NCI-H82 (cell line): ENCODE results near the gene PALS1.
"Not testable (repeated sequence)": the region's sequence is repeated elsewhere in the genome, so short reads cannot be mapped to it uniquely, and the experiment has no call there.

Source experiments
- DNase-seq: peaks from one replicate; lab custom pipeline; 2025; lab: John Stamatoyannopoulos, UW

PALS1 gene

DNA sequence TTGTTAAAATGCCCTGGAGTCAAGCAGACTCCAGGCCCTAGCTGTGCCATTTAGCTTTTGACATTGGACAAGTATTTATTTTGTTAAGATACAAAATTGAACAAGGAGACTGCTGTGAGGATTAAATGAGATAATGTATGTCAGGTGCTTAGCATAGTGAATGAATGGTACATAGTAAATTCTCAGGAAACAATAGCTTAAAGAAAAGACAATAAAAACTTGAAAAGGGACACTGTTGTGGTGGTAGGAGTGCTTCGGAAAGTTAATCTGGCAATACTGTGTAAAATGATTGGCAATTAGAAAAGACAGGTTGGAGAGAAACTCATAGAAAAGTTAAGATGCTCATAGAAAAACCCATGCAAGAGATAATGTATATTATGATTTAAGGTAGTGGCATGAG lies 19.7 kb downstream of the PALS1 start:
- no peak for DNase-seq

- no peak for DNase-seq
Observed at GRCh38 chr14:67263499-67264149, 22.4 kb downstream of the PALS1 start.

GRCh38 chr14:67265131-67265530 lies 23.9 kb downstream of the PALS1 start:
- DNase-seq, result no peak

- no peak for DNase-seq
Observed at GRCh38 chr14:67267576-67268328, 26.5 kb downstream of the PALS1 start.

- DNase-seq, result no peak
Observed at GRCh38 chr14:67268426-67269150, 27.4 kb downstream of the PALS1 start.

DNA sequence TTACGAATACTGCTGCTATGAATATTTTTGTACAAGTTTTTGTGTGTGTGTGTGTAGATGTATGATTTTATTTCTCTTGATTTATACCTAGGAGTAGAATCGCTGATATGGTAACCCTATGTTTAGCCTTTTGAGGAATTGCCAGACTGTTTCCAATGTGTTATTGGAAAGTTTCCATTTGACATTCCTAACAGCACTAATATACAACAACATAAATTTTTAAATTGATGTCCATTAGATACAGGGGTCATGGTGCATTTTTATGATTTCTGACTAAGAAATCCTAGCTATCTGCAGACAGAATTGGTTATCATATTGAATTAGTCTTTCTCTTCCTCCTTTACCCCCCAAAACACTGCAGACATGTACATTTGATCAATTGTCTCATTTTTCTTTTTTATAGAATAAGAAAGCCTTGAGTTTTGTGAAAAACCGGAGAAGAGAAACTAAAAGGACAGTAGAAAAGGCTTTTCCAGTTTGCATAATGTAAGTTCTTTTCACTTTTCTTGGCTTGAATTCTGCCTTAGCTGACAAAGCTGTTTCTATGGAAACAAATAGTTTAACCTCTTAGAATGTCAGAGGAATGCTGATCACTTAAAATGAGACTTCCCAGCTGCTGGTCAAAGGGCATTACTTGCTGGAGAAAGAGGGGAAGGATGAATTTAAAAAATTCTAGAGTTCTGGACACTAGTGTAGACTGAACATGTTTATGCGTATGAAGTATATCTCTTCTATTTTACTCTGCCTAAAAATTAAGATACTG lies 28.2 kb downstream of the PALS1 start:
- DNase-seq, result no peak

DNA sequence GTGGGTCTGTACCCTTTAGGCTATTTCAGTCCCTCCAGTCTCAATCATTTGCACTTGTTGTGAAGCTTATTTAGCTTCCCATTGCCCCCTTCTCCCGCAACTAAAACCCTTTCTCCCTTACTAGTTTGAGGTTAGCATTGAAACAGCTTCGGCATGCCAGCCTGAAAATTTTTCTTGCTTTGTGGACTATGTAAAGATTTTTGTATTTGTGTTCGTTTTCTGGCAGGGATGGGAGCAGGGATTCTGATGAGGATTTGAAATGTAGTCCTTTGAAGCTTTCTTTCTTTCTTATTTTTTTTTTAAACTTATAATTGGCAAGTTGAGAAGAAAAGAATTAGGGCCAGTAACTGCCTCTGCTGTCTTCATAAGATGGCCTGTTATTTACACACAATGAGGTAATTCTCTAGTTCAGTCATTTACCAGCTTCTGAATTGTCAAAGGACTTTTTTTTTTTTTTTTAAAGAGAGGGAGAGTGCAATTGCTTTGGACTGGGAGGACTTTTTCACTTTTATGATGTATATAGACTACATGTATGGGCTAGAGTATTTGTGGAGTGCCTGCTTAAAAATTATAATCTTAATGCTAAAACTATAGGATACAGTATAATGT lies 29.0 kb downstream of the PALS1 start:
- no peak for DNase-seq

DNA sequence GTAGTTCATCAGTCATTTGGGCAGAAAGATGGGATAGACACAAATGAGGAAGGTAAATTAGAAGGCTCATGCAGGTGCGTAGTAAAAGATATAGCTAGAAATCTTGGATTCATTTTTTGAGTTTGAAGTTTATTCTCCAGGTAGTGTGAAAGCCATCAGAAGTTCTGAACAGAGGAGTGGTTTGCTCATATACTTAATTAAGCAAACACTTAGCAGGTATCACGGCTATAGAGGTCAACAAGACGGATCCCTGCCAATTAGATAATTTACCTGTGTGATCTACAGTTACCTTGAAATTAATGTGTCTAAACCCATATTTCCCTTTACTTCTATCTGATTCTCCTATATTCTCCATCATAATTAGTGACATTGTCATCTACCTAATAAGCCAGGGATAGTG lies 29.7 kb downstream of the PALS1 start:
- DNase-seq, result no peak

DNA sequence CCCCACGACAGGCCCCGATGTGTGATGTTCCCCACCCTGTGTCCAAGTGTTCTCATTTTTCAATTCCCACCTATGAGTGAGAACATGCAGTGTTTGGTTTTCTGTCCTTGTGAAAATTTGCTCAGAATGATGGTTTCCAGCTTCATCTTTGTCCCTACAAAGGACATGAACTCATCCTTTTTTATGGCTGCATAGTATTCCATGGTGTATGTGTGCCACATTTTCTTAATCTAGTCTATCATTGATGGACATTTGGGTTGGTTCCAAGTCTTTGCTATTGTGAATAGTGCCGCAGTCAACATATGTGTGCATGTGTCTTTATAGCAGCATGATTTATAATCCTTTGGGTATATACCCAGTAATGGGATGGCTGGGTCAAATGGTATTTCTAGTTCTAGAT lies 32.0 kb downstream of the PALS1 start:
- DNase-seq, result not testable (repeated sequence)

GRCh38 chr14:67276131-67276530 lies 34.9 kb downstream of the PALS1 start:
- DNase-seq, result no peak

GRCh38 chr14:67280506-67280905 lies 39.3 kb downstream of the PALS1 start:
- DNase-seq, result no peak

DNA sequence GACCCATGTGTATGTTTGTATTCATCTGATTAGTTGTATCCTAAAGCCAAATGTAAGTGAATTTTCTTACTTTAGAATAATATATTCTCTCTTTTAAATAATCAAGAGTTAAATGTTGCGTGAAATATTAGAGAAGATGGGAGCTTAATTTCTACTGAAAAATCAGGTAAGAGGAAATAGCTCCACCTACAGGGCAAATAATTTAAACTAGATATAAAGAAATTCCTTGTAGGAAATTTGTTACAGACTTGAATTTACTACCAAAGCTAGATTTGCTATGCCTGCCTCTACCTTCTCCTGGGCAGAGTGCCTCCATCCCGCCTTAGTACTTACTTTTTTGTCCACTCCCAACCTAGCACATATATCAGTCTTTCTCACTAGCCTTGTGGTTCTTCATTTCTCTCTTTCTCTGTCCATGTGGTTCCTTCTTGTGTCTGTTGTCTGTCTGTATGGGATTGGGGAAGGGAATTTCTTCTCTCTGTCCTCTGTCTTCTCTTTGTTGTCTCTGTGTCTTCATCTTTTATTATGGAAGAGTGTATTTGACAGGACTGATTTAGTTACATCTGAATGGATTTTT lies 44.7 kb downstream of the PALS1 start:
- DNase-seq, result peak; percentile 53
